NOMO-1 treated with DMSO at 0.1 percent for 48 hours (cell line): Measurements from ENCODE around the gene HOMER1.

ENCODE experiments used
- DNase-seq: peaks from one replicate; lab custom pipeline; 2025; ENCODE audit not compliant: unreplicated experiment; lab: John Stamatoyannopoulos, UW

The HOMER1 gene

GRCh38 chr5:79513704-79514390, at the start of gene HOMER1:
Gene HOMER1, minus strand, starts transcription at chr5:79514134. Its CDS starts 1,360 bp downstream, at chr5:79512774.
- peak; percentile 37 for DNase-seq

- DNase-seq = no peak
These were observed 49.3 kb upstream of the HOMER1 start for GRCh38 chr5:79563247-79563590.

- DNase-seq = no peak
These were observed 48.7 kb upstream of the HOMER1 start for GRCh38 chr5:79562351-79563246.

- DNase-seq = no peak
These were observed 47.6 kb upstream of the HOMER1 start for GRCh38 chr5:79561525-79561893.

GRCh38 chr5:79560771-79561524, 47.0 kb upstream of the HOMER1 start:
- DNase-seq = peak; percentile 66

GRCh38 chr5:79555418-79555817, 41.5 kb upstream of the HOMER1 start:
- no peak for DNase-seq

GRCh38 chr5:79552984-79553383, 39.0 kb upstream of the HOMER1 start:
- DNase-seq = no peak

GRCh38 chr5:79547982-79548381, 34.0 kb upstream of the HOMER1 start:
- no peak for DNase-seq

GRCh38 chr5:79547429-79547822, 33.5 kb upstream of the HOMER1 start:
- no peak for DNase-seq

GRCh38 chr5:79546782-79547428, 33.0 kb upstream of the HOMER1 start:
- no peak for DNase-seq

GRCh38 chr5:79544131-79544530, 30.2 kb upstream of the HOMER1 start:
- DNase-seq = no peak

- DNase-seq = no peak
These were observed 27.0 kb upstream of the HOMER1 start for GRCh38 chr5:79540939-79541338.

- DNase-seq = no peak
These were observed 22.4 kb upstream of the HOMER1 start for GRCh38 chr5:79536193-79536906.

- no peak for DNase-seq
These were observed 21.7 kb upstream of the HOMER1 start for GRCh38 chr5:79535477-79536192.

GRCh38 chr5:79529110-79529509, 15.2 kb upstream of the HOMER1 start:
- DNase-seq = no peak

GRCh38 chr5:79527431-79527830, 13.5 kb upstream of the HOMER1 start:
- no peak for DNase-seq

- no peak for DNase-seq
These were observed 13.0 kb upstream of the HOMER1 start for GRCh38 chr5:79526928-79527327.

- DNase-seq = no peak
These were observed 12.6 kb upstream of the HOMER1 start for GRCh38 chr5:79526493-79526892.

- no peak for DNase-seq
These were observed 7.2 kb upstream of the HOMER1 start for GRCh38 chr5:79521156-79521555.

- no peak for DNase-seq
These were observed 4.8 kb upstream of the HOMER1 start for GRCh38 chr5:79518718-79519117.
